Breast epithelium (tissue), 4 donors: ENCODE results near the gene ANKRD18B. TPM values are rescaled to one million over a fixed set of nuclear protein-coding genes. Genes with fewer than 3 reads are reported as not detected.
"Not testable (repeated sequence)": the region's sequence is repeated elsewhere in the genome, so short reads cannot be mapped to it uniquely, and the experiment has no call there.

Experiments used
- DNase-seq, 2 donors: peaks; one replicate each; pipeline ENCODE4 v3.0.0-alpha.2; 2019; ENCODE audit warnings: low spot score in 2 of 2
- H3K27ac ChIP-seq, 2 donors: fragments of 200-600 bp; sonication (generic) in 1 of 2; one replicate each; pipeline ENCODE4 v1.5.1; 2016 to 2019; ENCODE audit warnings: mild to moderate bottlenecking in 1 of 2
- H3K27me3 ChIP-seq, 2 donors: fragments of 200-600 bp; sonication (generic) in 1 of 2; one replicate each; pipeline versions ENCODE4 v1.5.1 to v1.6.0; 2017 to 2019; ENCODE audit warnings: control low read depth in 1 of 2, mild to moderate bottlenecking in 1 of 2
- H3K36me3 ChIP-seq: fragments of 200-600 bp; one replicate; pipeline ENCODE4 v1.5.1; 2019
- H3K4me1 ChIP-seq, 2 donors: fragments of 200-600 bp; sonication (generic); one replicate each; pipeline ENCODE4 v1.5.1; 2016 to 2019; ENCODE audit warnings: control low read depth in 1 of 2
- H3K4me3 ChIP-seq, 3 donors: fragments of 200-600 bp; sonication (generic); 1 replicate in 2 of 3; 2 replicates in 1 of 3; pipeline ENCODE4 v1.5.1; 2016 to 2019; ENCODE audit warnings: mild to moderate bottlenecking in 3 of 3, moderate library complexity in 2 of 3
- H3K9me3 ChIP-seq, 2 donors: fragments of 200-600 bp; sonication (generic) in 1 of 2; one replicate each; pipeline ENCODE4 v1.5.1; 2016 to 2019; ENCODE audit warnings: control low read depth in 1 of 2
- POLR2A ChIP-seq: fragments of 450-650 bp; IDR thresholded peaks from one replicate; pipeline ENCODE4 v1.6.1; 2016; ENCODE audit warnings: antibody characterized with exemption, mild to moderate bottlenecking, moderate library complexity
- POLR2AphosphoS5 ChIP-seq, 3 donors: sonication (generic); formaldehyde crosslinking; IDR thresholded peaks; one replicate each; pipeline ENCODE4 v1.6.1; 2017; ENCODE audit warnings: antibody characterized with exemption in 3 of 3
- intact Hi-C: fragments of 100-400 bp; cut with DNase I; formaldehyde crosslinking; loops from one replicate; pipeline ENCODE4 v1.15.1; 2023; ENCODE audit warnings: low total_unique reads
- total RNA-seq, 3 donors: library from RNA; depleted of rRNA; stranded (reverse); fragments of >200 nt; gene quantifications; one replicate each; pipeline ENCODE4 v1.1.0, GENCODE V29; 2016
- TF ChIP-seq, protein P1 (sequence below), 3 donors: fragments of 450-650 bp; IDR thresholded peaks; one replicate each; pipeline ENCODE4 v1.5.1; 2016 to 2017; ENCODE audit warnings: antibody characterized with exemption in 3 of 3, mild to moderate bottlenecking in 3 of 3, moderate library complexity in 3 of 3

The ANKRD18B gene
- total RNA-seq, 3 donors from 2014 or later = not detected

DNA sequence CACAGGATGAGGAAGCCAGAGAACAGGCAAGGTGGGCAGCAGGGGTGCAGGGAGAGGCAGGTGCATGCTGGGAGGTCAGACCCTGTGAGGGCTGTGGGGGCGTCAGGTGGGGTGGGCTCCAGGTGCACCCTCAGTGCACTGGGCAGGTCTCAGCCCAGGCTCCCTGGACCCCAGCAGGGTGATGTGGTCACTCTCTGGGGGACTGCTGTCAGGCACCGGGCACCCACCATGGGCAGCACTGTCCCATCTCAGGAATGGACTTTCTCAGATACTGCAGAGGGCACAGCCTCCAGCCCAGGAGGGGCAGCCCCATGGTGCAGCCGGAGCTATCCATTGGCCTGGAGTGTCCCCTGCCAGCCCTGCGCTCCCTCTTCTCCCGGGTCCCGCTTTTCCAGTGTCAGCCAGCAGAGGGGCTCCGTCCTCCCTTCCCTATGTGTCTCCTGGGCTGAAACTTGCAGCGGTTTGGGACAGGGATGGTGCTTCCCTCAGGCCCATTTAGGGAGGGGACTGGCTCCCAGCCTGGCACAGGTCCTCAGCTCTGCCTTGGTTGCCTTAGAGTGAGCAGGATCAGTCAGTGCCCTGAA, 74.8 kb downstream of the ANKRD18B start:
- H3K9me3 ChIP-seq, H3K36me3 ChIP-seq, H3K4me1 ChIP-seq, intact Hi-C loops, DNase-seq, H3K4me3 ChIP-seq, H3K27me3 ChIP-seq, H3K27ac ChIP-seq: not testable (repeated sequence)

DNA sequence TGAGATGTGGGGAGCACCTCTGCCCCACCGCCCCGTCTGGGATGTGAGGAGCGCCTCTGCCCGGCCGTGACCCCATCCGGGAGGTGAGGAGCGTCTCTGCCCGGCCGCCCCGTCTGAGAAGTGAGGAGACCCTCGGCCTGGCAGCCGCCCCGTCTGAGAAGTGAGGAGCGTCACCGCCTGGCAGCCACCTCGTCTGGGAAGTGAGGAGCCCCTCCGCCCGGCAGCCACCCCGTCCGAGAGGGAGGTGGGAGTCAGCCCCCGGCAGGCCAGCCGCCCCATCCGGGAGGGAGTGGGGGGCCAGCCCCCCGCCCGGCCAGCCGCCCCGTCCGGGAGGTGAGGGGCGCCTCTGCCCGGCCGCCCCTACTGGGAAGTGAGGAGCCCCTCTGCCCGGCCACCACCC, 76.9 kb downstream of the ANKRD18B start:
- H3K36me3 ChIP-seq, H3K27ac ChIP-seq, intact Hi-C loops, DNase-seq, H3K9me3 ChIP-seq, H3K27me3 ChIP-seq, H3K4me1 ChIP-seq, H3K4me3 ChIP-seq: not testable (repeated sequence)

DNA sequence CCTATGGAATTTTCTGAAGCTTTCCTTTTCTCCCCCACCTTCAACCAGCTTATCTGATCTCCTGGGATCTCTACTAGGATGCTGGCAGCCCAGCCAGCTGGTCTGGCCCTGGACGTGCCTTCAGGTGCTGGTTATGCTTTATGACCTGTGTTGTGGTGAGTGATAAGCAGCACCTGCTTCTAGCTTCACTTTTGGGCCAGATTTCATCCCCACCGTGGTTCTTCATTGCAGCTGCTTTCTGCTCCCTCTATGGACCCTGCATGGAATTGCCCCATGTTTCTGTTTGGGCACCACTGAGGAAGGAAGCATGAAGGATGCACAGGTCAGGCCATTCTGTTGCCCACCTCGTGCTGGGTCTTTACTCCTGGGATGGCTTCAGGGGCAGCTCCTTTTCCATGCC, 80.2 kb downstream of the ANKRD18B start:
- H3K27me3 ChIP-seq, H3K4me1 ChIP-seq, DNase-seq, H3K27ac ChIP-seq, H3K36me3 ChIP-seq, H3K4me3 ChIP-seq, H3K9me3 ChIP-seq, intact Hi-C loops: not testable (repeated sequence)

DNA sequence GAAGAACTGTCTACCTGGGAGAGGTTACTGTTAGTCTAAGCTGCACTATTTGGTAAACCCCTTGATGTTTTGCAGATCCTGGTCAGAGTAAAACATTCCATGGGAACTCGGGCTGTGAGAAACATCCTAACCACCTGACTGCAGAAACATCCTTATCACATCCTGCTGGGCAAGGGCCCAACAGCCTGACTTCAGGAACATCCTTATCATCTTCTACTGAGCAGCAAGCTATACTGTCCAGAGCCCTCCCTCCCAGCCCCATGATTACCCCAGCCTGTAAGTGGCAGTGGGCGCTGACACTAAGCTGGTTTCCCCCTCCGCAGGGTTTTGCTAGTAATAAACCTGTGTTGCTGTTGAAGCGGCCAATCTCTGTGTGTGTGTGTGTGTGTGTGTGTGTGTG, 80.9 kb downstream of the ANKRD18B start:
- H3K4me1 ChIP-seq, intact Hi-C loops, H3K9me3 ChIP-seq, H3K27ac ChIP-seq, DNase-seq, H3K27me3 ChIP-seq, H3K36me3 ChIP-seq, H3K4me3 ChIP-seq: not testable (repeated sequence)

DNA sequence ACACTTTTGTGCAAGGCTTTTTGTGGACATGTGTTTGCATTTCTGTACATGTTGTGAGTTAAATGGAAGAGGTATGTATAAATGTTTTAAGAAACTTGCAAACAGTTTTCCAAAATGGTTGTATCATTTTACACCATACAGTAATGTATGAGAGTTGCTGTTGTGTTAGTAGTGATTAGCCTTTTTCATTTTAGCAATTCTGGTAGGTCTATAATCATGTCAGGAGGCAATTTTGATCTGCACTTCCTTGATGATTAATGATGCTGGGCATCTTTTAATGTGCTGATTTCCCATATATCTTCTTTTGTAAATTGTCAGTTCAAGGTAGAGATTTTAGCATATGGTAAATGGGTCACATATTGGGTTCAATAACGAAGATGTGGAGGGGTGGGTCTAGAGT, 87.3 kb downstream of the ANKRD18B start:
- no peaks in the 10 kb centered on the region for H3K27me3 ChIP-seq
- no peak for TF ChIP-seq POLR2AphosphoS5 (IDR thresholded peaks at IDR 0.05)
- TF ChIP-seq, protein P1, sequence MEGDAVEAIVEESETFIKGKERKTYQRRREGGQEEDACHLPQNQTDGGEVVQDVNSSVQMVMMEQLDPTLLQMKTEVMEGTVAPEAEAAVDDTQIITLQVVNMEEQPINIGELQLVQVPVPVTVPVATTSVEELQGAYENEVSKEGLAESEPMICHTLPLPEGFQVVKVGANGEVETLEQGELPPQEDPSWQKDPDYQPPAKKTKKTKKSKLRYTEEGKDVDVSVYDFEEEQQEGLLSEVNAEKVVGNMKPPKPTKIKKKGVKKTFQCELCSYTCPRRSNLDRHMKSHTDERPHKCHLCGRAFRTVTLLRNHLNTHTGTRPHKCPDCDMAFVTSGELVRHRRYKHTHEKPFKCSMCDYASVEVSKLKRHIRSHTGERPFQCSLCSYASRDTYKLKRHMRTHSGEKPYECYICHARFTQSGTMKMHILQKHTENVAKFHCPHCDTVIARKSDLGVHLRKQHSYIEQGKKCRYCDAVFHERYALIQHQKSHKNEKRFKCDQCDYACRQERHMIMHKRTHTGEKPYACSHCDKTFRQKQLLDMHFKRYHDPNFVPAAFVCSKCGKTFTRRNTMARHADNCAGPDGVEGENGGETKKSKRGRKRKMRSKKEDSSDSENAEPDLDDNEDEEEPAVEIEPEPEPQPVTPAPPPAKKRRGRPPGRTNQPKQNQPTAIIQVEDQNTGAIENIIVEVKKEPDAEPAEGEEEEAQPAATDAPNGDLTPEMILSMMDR (IDR thresholded peaks at IDR 0.05) = no peak
- TF ChIP-seq POLR2A = no peak
- intact Hi-C loops = no loop called here
- no peak for DNase-seq
- H3K4me3 ChIP-seq = no peak overlapping the region
- H3K4me1 ChIP-seq = no peaks in the 10 kb centered on the region
- no peaks in the 10 kb centered on the region for H3K36me3 ChIP-seq
- peaks cover 0 to 3% of the 10 kb centered on the region in 2 donors for H3K9me3 ChIP-seq
- no peak overlapping the region for H3K27ac ChIP-seq

DNA sequence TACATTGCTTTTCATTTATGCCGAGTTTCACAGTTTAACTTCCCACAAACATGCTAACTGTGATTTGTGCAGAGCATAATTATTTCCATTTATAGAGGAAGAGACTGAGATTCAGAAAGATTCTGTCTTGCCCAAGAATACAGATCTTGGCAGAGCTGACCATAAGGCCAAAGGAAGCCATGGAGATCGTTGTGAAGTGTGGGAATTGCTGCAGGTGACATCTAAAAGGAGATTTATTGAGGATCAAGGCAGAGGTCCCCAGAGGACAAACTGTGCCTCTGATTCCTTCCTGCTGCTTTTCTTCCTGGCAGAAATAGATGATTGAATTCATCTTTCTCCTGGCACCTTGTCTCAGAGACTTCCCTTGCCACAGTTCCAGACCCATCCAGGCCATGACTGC, 88.4 kb downstream of the ANKRD18B start:
- intact Hi-C loops, H3K36me3 ChIP-seq, H3K27ac ChIP-seq: not testable (repeated sequence)

DNA sequence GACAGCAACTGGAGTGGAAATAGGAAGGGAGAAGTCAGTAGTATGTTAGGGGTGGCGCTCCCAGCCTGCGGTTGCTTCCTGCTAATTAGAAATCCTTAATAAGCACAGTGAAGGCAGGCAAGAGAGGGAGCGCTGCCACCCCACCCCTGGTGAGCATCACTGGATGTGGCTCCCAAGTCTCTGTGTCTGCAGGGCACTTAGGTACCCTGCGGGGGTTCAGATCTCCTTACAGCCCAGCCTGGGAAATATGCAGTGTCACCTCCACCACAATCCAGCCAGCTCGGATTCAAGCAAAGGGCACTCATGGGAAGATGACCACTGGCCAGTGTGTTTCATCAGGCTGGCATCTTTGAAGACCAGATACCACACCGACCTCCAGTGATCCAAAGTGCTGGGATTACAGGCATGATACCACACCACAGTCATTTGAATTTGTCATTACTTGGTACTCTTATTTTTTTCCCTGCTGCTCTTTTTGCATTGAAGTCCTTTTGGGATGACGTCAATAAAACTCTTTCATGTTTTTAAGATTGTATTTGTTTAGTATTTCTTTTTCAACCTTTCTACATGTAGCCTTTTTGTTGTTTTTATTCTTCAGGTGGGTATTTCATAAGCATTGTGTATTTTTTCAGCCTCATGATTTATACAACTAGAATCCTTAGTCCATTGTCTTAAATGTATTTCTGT, 90.1 kb downstream of the ANKRD18B start:
- Histone ChIP-seq H3K4me3 (no peak overlapping the region), H3K4me1 (no peaks in the 10 kb centered on the region), H3K27ac (no peak overlapping the region), H3K36me3 (no peaks in the 10 kb centered on the region), H3K9me3 (peaks cover 0 to 3% of the 10 kb centered on the region in 2 donors), H3K27me3 (no peaks in the 10 kb centered on the region)
- intact Hi-C loops = no loop called here
- no peak for DNase-seq
- TF ChIP-seq POLR2A (no peak), POLR2AphosphoS5 (IDR thresholded peaks at IDR 0.05) (no peak)
- TF ChIP-seq, protein P1 (IDR thresholded peaks at IDR 0.05) = no peak

More for the DNA sequence above, 88.4 kb downstream of the ANKRD18B start:
- H3K9me3 ChIP-seq, H3K4me1 ChIP-seq, H3K4me3 ChIP-seq, DNase-seq, H3K27me3 ChIP-seq: not testable (repeated sequence)

DNA sequence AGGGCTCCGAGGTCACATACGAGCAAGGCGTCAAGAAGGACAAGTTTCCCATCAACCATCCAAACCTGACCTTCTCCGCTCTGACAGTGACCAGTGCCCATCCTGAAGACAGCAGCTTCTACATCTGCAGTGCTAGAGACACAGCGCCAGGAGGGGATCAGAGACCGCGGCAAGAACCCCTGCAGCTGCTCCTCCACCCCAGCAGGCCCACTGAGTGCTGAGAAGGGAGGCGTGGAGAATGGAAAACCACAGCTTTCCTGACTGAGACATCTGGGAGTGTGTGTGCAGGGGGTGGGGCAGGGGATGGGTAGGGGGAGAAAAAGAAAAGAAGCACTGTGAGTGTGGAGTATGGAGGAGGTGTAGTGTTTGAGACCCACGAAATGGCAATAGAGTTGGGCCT, 94.3 kb downstream of the ANKRD18B start:
- H3K4me1 ChIP-seq, DNase-seq: not testable (repeated sequence)

More for the DNA sequence above, 94.3 kb downstream of the ANKRD18B start:
- H3K4me3 ChIP-seq, intact Hi-C loops, H3K27ac ChIP-seq, H3K27me3 ChIP-seq, H3K36me3 ChIP-seq, H3K9me3 ChIP-seq: not testable (repeated sequence)
